ENCODE data around the gene SYT6. TPM values are rescaled to one million over a fixed set of nuclear protein-coding genes. Genes with fewer than 3 reads are reported as not detected.

The SYT6 gene
- total RNA-seq, 1 experiment from 2014 or later, result 77.2 TPM

DNA sequence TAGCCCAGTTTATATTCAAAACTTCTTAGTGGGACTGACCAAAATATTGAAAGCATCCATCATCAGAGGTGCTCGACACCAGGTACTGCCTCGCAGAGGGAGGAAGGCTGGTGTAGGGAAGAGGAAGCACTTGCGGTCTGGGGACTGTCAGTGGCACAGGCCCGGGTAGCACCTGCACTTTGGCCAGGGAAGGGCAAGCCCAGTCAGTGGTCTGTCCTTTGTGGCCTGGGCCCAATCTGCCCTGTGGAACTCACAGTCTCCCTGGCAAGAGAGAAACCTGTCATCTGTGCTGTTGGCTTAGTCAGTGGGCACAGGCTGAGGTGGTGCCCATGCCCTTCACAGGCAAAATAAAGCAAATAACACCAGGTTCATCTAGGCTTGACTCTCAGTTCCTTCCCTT lies 77.4 kb downstream of the SYT6 start:
- no peak overlapping the region for H2AK5ac ChIP-seq (ENCODE audit: insufficient read length, low read length)
- Mint-ChIP-seq H3K27ac (peak overlapping the region; percentile 41 to 99 (median 47); a peak in 6 of 7 replicates), H3K9me3 (peaks cover 24 to 29% of the 10 kb centered on the region in 2 experiments), H3K27me3 (ENCODE audit: low read depth) (no peaks in the 10 kb centered on the region; the same call in 1 of the 2 replicates), H3K4me1 (peaks cover 61 to 67% of the 10 kb centered on the region in 2 experiments), H3K36me3 (ENCODE audit: insufficient read depth in 1 of 3, low read depth in 3 of 3) (peaks cover 20 to 29% (median 24%) of the 10 kb centered on the region in 3 experiments), H3K4me3 (no peak overlapping the region)
- no peak overlapping the region for H3K56ac ChIP-seq (ENCODE audit: insufficient read length, low read depth, low read length)
- H3K9ac ChIP-seq (ENCODE audit: extremely low read depth, insufficient read length, low read length), result no peak overlapping the region
- peak overlapping the region; percentile 4 for H3K27ac ChIP-seq (ENCODE audit: insufficient read length, low read depth, low read length)
- no peak overlapping the region for H2BK5ac ChIP-seq (ENCODE audit: insufficient read length, low read length)
- H4K8ac ChIP-seq (replicated peaks; ENCODE audit: insufficient read length, low read depth, low read length), result no peak overlapping the region
- no peak overlapping the region for H2BK120ac ChIP-seq (ENCODE audit: low read depth, low read length, poor library complexity, severe bottlenecking)
- H3K4me2 ChIP-seq (ENCODE audit: insufficient read depth, insufficient read length, low read length), result peak overlapping the region; percentile 38
- no peak overlapping the region for H3K14ac ChIP-seq (ENCODE audit: insufficient read depth, low read length)
- no peak overlapping the region for H2BK15ac ChIP-seq (ENCODE audit: low read depth, low read length)
- H2BK12ac ChIP-seq (ENCODE audit: insufficient read length, low read depth, low read length), result no peak overlapping the region
- no peak overlapping the region for H3K23ac ChIP-seq (ENCODE audit: insufficient read length, low read depth, low read length)
- H3K9me3 ChIP-seq (ENCODE audit: control insufficient read depth, low read depth, low read length), result peaks cover 22% of the 10 kb centered on the region
- no peak overlapping the region for H3K18ac ChIP-seq (ENCODE audit: insufficient read length, low read depth, low read length)
- H4K5ac ChIP-seq (ENCODE audit: insufficient read length, low read depth, low read length), result no peak overlapping the region
- H4K91ac ChIP-seq (ENCODE audit: insufficient read length, low read depth, low read length), result no peak overlapping the region
- WGBS (ENCODE audit: extremely low coverage, insufficient read length, low lambda C conversion rate), result no CpG with 5 or more reads among the region's 4 CpGs
- DNase-seq, result no peak
- H3K79me1 ChIP-seq (ENCODE audit: insufficient read depth, low read depth, low read length, poor library complexity, severe bottlenecking), result no peaks in the 10 kb centered on the region
- H3K4ac ChIP-seq (ENCODE audit: low read depth, low read length), result no peak overlapping the region
- TF ChIP-seq, protein P1, sequence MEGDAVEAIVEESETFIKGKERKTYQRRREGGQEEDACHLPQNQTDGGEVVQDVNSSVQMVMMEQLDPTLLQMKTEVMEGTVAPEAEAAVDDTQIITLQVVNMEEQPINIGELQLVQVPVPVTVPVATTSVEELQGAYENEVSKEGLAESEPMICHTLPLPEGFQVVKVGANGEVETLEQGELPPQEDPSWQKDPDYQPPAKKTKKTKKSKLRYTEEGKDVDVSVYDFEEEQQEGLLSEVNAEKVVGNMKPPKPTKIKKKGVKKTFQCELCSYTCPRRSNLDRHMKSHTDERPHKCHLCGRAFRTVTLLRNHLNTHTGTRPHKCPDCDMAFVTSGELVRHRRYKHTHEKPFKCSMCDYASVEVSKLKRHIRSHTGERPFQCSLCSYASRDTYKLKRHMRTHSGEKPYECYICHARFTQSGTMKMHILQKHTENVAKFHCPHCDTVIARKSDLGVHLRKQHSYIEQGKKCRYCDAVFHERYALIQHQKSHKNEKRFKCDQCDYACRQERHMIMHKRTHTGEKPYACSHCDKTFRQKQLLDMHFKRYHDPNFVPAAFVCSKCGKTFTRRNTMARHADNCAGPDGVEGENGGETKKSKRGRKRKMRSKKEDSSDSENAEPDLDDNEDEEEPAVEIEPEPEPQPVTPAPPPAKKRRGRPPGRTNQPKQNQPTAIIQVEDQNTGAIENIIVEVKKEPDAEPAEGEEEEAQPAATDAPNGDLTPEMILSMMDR (conservative IDR thresholded peaks at IDR 0.05), result no peak
- H3K4me1 ChIP-seq (ENCODE audit: insufficient read depth, low read length), result peaks cover 25% of the 10 kb centered on the region; the same call in 1 of the 2 replicates
- no peak overlapping the region for H2BK20ac ChIP-seq (ENCODE audit: low read depth, low read length, poor library complexity, severe bottlenecking)
- no peaks in the 10 kb centered on the region for H3K23me2 ChIP-seq (ENCODE audit: insufficient read length, low read depth, low read length, poor library complexity, severe bottlenecking)
- H3T11ph ChIP-seq (ENCODE audit: low read length), result no peak overlapping the region
- no peaks in the 10 kb centered on the region for H4K20me1 ChIP-seq (ENCODE audit: control insufficient read depth, insufficient read depth, insufficient read length)
- H3K79me2 ChIP-seq (ENCODE audit: insufficient read depth, low read length), result no peaks in the 10 kb centered on the region
- no peaks in the 10 kb centered on the region for H3K27me3 ChIP-seq (ENCODE audit: insufficient read depth, low read length)
- H2AFZ ChIP-seq (ENCODE audit: low read length), result no peak overlapping the region
